ENCODE data around the gene LILRB5. TPM values are rescaled to one million over a fixed set of nuclear protein-coding genes. Genes with fewer than 3 reads are reported as not detected.
"Not testable (repeated sequence)": the region's sequence is repeated elsewhere in the genome, so short reads cannot be mapped to it uniquely, and the experiment has no call there.

LILRB5 gene
- total RNA-seq, 4 donors from 2014 or later, result 6.1 to 17.6 (median 9.7) TPM

DNA sequence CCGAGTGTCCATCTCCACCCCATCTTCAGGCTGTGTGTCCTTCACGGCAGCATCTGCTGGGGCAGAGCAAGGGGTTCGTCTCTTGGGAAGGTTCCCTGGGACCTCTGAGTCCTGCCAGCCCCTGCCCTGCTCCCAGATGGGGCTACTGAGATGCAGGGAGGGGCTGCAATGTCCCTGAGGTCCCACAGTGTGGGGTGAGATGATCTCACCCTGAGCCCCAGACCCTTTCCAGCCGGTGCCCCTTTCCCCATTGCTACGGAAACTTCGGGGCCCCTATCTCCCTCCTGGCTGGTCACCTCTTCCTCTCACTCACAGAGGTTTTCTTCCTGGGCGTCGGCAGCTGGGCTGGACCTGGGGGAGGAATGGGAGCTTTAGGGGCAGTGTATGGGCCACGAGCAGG lies 18.9 kb upstream of the LILRB5 start:
- H3K36me3 ChIP-seq, result no peaks in the 10 kb centered on the region
- TF ChIP-seq POLR2A (IDR thresholded peaks at IDR 0.05), result no peak
- TF ChIP-seq, protein P1, sequence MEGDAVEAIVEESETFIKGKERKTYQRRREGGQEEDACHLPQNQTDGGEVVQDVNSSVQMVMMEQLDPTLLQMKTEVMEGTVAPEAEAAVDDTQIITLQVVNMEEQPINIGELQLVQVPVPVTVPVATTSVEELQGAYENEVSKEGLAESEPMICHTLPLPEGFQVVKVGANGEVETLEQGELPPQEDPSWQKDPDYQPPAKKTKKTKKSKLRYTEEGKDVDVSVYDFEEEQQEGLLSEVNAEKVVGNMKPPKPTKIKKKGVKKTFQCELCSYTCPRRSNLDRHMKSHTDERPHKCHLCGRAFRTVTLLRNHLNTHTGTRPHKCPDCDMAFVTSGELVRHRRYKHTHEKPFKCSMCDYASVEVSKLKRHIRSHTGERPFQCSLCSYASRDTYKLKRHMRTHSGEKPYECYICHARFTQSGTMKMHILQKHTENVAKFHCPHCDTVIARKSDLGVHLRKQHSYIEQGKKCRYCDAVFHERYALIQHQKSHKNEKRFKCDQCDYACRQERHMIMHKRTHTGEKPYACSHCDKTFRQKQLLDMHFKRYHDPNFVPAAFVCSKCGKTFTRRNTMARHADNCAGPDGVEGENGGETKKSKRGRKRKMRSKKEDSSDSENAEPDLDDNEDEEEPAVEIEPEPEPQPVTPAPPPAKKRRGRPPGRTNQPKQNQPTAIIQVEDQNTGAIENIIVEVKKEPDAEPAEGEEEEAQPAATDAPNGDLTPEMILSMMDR (IDR thresholded peaks at IDR 0.05), result no peak
- no peak overlapping the region for H3K27ac ChIP-seq
- no peak for DNase-seq
- H3K9me3 ChIP-seq, result no peaks in the 10 kb centered on the region
- H3K4me1 ChIP-seq, result no peaks in the 10 kb centered on the region
- no peaks in the 10 kb centered on the region for H3K27me3 ChIP-seq
- H3K4me3 ChIP-seq, result no peak overlapping the region

DNA sequence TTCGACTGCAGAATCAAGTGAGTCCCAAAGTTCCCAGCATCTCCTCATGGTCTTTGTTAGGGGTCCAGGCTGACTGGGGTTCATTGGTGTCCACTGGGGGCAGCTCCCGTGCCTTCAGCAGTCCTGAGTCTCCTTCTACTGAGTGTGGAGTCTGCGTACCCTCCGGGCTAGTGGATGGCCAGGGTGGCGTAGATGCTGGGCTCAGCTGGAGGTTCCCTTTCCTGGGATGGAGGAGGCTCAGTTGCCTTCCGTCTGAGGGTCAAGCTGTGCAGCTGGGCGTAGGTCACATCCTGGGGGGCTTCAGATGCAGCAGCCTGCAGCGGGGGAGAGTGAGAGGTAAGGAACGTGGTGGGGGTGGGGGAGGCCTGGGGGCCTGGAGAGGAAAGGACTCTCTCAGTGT lies 17.4 kb upstream of the LILRB5 start:
- not testable (repeated sequence) for H3K27ac ChIP-seq, DNase-seq

GRCh38 chr19:54273821-54274220 lies 16.7 kb upstream of the LILRB5 start:
- Histone ChIP-seq H3K4me3 (no peak overlapping the region), H3K27me3 (no peaks in the 10 kb centered on the region), H3K4me1 (no peaks in the 10 kb centered on the region), H3K9me3 (no peaks in the 10 kb centered on the region), H3K27ac (no peak overlapping the region), H3K36me3 (no peaks in the 10 kb centered on the region)
- no peak for DNase-seq
- no peak for TF ChIP-seq POLR2A (IDR thresholded peaks at IDR 0.05)
- TF ChIP-seq, protein P1 (IDR thresholded peaks at IDR 0.05), result no peak

More for the DNA sequence above, 17.4 kb upstream of the LILRB5 start:
- not testable (repeated sequence) for H3K27me3 ChIP-seq, H3K9me3 ChIP-seq, H3K4me3 ChIP-seq, H3K36me3 ChIP-seq, H3K4me1 ChIP-seq

DNA sequence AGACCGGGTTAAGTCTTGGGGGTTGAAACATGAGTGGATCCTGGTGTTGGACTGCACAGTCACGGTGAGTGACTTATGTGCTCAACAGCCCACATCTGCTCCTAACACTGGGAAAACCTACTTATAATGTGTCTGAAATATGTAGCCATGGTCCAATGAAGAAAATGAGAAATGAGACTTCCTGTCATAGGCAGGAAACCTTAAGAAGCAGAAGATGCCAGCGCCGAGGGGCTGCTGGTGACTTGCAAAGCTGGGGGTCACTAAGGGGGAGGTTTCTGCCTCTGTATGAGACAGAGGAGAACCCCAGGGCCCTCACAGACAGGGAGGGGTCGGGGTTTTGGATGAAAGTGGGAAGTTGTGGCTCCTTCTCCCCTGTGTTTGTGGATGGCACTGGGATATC lies 15.1 kb upstream of the LILRB5 start:
- H3K36me3 ChIP-seq, DNase-seq, H3K27ac ChIP-seq, H3K4me3 ChIP-seq, H3K4me1 ChIP-seq, H3K27me3 ChIP-seq, H3K9me3 ChIP-seq: not testable (repeated sequence)

DNA sequence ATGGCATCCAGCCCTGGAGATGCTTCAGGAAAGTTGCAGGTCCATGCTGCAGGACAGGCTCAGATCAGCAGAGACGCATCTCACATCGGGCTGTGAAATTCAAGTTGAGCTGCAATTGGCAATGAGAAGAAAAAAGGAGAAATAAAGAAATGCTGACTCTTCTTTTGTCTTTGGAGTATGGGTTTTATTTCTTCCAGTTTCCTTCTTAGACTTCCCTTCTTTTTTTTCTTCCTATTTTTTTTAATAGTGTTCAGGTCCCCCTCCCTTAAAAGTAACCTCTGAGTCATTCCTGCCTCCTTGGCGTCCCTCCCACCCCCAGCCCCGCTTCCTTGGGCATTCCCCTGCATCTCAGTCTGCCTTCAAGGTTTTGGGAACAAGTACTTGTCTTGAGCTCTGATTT lies 14.5 kb upstream of the LILRB5 start:
- not testable (repeated sequence) for H3K36me3 ChIP-seq, H3K4me3 ChIP-seq, DNase-seq, H3K9me3 ChIP-seq, H3K27ac ChIP-seq, H3K4me1 ChIP-seq, H3K27me3 ChIP-seq

- DNase-seq, result no peak
- Histone ChIP-seq H3K27me3 (no peaks in the 10 kb centered on the region), H3K27ac (no peak overlapping the region), H3K4me1 (no peaks in the 10 kb centered on the region), H3K4me3 (no peak overlapping the region), H3K36me3 (no peaks in the 10 kb centered on the region), H3K9me3 (no peaks in the 10 kb centered on the region)
- TF ChIP-seq POLR2A (IDR thresholded peaks at IDR 0.05), result no peak
- TF ChIP-seq, protein P1 (IDR thresholded peaks at IDR 0.05), result no peak
Measured at GRCh38 chr19:54271106-54271505, 14.0 kb upstream of the LILRB5 start.

DNA sequence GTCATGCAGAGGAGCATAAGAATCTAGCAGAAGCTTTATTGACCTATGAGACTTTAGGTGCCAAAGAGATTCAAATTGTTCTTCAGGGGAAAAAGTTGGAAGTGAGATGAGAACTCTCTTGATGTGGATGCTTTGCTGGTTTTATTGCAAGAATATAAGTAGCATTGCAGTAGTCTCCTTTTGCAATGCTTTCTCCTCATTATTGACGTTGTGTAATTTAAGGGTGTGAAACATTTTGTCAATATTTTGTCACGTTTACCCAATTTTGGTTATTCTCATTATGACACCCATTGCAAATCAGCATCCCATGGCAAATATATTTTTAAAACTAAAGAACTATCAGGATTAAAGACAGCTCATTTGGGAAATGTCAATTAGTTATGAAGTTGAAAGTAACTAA lies 11.9 kb upstream of the LILRB5 start:
- H3K4me3 ChIP-seq, result no peak overlapping the region
- H3K27ac ChIP-seq, result no peak overlapping the region

More for the DNA sequence above, 11.9 kb upstream of the LILRB5 start:
- H3K9me3 ChIP-seq, result no peaks in the 10 kb centered on the region
- no peaks in the 10 kb centered on the region for H3K4me1 ChIP-seq
- H3K27me3 ChIP-seq, result no peaks in the 10 kb centered on the region
- no peak for DNase-seq
- no peak for TF ChIP-seq POLR2A (IDR thresholded peaks at IDR 0.05)
- TF ChIP-seq, protein P1 (IDR thresholded peaks at IDR 0.05), result no peak
- no peaks in the 10 kb centered on the region for H3K36me3 ChIP-seq
